Prostate gland (tissue), 2 donors: Measurements from ENCODE around the gene GRK4. TPM values are rescaled to one million over a fixed set of nuclear protein-coding genes. Genes with fewer than 3 reads are reported as not detected.

Experiments
- DNase-seq: peaks from one replicate; pipeline ENCODE4 v3.0.0-alpha.2; 2019; ENCODE audit warnings: low spot score
- H3K27ac ChIP-seq, 2 donors: fragments of 200-600 bp; sonication (generic); 2 replicates each; pipeline ENCODE4 v1.5.1; 2017 to 2019
- H3K27me3 ChIP-seq: fragments of 200-600 bp; sonication (generic); replicated peaks from 2 replicates; pipeline ENCODE4 v1.5.1; 2019; ENCODE audit not compliant: insufficient read depth
- H3K36me3 ChIP-seq, 2 donors: fragments of 200-600 bp; sonication (generic); 1 replicate in 1 of 2; 2 replicates in 1 of 2; pipeline versions ENCODE4 v1.5.1 to v1.8.1; 2017 to 2019
- H3K4me1 ChIP-seq: fragments of 200-600 bp; sonication (generic); replicated peaks from 2 replicates; pipeline ENCODE4 v1.5.1; 2019
- H3K4me3 ChIP-seq, 2 donors: fragments of 200-600 bp; sonication (generic); 2 replicates each; pipeline ENCODE4 v1.5.1; 2017 to 2019
- H3K9me3 ChIP-seq: fragments of 200-600 bp; sonication (generic); 2 replicates; pipeline ENCODE4 v1.5.1; 2017
- POLR2A ChIP-seq: fragments of 450-650 bp; IDR thresholded peaks from one replicate; pipeline ENCODE4 v1.6.1; 2016; ENCODE audit warnings: antibody characterized with exemption, mild to moderate bottlenecking
- POLR2AphosphoS5 ChIP-seq: sonication (generic); formaldehyde crosslinking; IDR thresholded peaks from one replicate; pipeline ENCODE4 v1.6.1; 2017; ENCODE audit warnings: antibody characterized with exemption
- WGBS: methylation state at CpG from one replicate; pipeline ENCODE4 v1.1.5; 2018; 5-methylcytosine and 5-hydroxymethylcytosine counted together
- intact Hi-C: fragments of 100-400 bp; cut with DNase I; formaldehyde crosslinking; loops from one replicate; pipeline ENCODE4 v1.14.2; 2022
- total RNA-seq, 2 donors: library from RNA; depleted of rRNA; stranded (reverse); fragments of >200 nt; gene quantifications; one replicate each; pipeline ENCODE4 v1.1.0, GENCODE V29; 2016
- TF ChIP-seq, protein P1 (sequence below), 4 experiments: fragments of 200-600 bp in 2 of 4; fragments of 450-650 bp in 2 of 4; sonication (generic) in 2 of 4; IDR thresholded peaks; 1 replicate in 3 of 4; 2 replicates in 1 of 4; pipeline ENCODE4 v1.5.1; 2016 to 2019; ENCODE audit warnings: antibody characterized with exemption in 4 of 4, mild to moderate bottlenecking in 2 of 4, moderate library complexity in 2 of 4

The GRK4 gene
- total RNA-seq, 2 donors from 2014 or later: 3.4 to 18.9 TPM

DNA sequence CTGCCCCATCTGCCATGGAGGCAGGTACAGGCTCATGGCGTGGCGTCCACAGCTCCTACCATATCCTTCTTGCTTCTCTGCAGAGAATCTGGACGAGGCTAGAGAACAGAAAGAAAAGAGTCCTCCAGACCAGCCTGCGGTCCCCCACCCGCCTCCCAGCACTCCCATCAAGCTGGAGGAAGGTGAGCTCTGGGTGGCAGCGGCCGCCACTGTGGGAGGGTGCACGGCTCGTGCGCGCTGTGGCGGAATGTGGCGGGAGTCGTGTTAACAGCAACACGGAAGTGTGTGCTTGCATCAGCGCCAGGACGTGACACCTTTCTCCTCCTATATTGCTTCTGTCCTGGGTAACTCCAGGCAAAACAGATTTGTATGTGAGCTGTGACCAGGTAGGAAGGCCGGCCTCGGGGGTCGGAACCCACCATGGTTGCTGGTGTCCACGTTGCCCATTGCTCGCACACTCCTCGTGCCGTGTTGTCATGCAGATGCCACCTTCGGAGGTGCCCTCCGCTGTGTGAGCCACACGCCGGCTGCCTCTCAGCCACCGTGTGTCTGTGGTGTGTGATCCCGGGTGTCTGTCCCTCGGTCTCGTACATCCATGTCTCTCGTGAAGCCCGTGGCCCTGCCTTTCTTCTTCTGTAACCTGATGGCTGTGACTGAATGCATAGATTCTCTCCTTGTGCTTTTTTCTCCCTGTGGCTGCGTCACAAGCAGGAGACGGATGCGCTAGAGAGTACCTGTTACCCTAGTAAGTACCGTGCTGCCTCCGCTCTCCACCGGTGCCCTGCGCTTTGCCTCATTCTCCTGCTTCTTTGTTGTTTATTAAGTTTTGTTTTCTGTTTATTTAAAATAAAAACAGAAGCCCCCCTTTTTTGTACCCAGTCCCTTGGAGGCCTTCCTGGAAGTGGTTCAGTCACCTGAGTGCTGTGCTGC, 37.2 kb upstream of the GRK4 start:
- intact Hi-C loops: no loop called here
- no peak for DNase-seq

DNA sequence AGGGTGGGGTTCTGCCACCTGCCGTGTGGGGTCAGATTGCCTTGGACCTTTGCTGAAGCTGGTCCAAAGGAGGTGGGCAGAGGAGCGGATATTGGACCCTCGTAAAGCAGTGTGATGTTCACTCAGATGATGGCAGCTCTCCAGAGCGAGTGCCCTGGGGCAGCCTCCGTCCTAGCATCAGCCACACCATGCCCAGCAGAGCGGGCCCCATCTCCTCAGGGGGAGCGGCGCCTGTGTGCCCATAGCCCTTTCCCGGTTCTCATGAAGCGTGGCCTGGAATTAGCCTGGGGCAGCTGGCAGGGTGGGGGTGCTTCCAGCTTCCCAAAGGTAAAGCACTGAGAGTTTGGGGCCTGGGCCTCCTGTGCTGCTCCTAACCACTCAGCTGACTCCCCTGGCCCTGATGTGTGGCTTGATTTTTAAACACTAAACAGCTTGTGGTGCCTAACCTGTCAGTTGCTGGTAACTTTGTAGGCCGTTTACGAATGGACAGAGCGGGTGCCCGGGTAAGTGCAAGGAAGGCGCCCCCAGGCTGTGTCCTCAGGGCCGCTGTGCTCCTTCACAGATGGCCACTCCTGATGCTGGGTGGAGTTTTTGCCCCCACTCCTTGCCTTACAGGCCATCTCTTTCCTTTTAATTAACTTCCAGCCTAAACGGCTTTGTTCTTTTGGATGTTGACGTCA, 36.2 kb upstream of the GRK4 start:
- peaks cover 4 to 8% of the 10 kb centered on the region in 2 donors for H3K36me3 ChIP-seq

More for the DNA sequence above, 37.2 kb upstream of the GRK4 start:
- peaks cover 4 to 8% of the 10 kb centered on the region in 2 donors for H3K36me3 ChIP-seq
- WGBS: 93% methylated on average over 41 of the region's 41 CpGs
- no peaks in the 10 kb centered on the region for H3K27me3 ChIP-seq
- no peak for TF ChIP-seq POLR2AphosphoS5
- no peak for TF ChIP-seq POLR2A
- TF ChIP-seq, protein P1, sequence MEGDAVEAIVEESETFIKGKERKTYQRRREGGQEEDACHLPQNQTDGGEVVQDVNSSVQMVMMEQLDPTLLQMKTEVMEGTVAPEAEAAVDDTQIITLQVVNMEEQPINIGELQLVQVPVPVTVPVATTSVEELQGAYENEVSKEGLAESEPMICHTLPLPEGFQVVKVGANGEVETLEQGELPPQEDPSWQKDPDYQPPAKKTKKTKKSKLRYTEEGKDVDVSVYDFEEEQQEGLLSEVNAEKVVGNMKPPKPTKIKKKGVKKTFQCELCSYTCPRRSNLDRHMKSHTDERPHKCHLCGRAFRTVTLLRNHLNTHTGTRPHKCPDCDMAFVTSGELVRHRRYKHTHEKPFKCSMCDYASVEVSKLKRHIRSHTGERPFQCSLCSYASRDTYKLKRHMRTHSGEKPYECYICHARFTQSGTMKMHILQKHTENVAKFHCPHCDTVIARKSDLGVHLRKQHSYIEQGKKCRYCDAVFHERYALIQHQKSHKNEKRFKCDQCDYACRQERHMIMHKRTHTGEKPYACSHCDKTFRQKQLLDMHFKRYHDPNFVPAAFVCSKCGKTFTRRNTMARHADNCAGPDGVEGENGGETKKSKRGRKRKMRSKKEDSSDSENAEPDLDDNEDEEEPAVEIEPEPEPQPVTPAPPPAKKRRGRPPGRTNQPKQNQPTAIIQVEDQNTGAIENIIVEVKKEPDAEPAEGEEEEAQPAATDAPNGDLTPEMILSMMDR (IDR thresholded peaks at IDR 0.05): no peak
- H3K4me3 ChIP-seq: no peak overlapping the region
- H3K27ac ChIP-seq: no peak overlapping the region
- peaks cover 13% of the 10 kb centered on the region for H3K4me1 ChIP-seq
- no peaks in the 10 kb centered on the region for H3K9me3 ChIP-seq

DNA sequence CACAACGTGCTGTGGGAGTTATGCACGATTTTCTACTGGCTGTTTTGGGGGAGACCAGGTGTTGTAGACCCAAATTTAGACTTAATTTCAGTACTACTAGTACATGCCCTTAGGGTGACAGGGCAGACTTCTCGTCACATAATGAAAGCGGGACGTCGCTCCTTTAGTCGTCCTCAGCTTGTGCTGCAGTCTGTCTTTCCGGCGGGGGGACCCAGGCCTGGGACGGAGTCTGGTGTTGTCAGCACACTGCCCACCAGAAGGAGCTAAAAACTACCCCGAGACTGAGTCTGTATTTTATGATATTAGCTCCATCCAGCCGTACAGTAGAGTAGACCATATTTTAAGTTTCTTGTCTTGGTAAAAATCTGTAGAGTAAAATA, 35.7 kb upstream of the GRK4 start:
- DNase-seq: no peak
- intact Hi-C loops: no loop called here
- no peak overlapping the region for H3K27ac ChIP-seq

More for the DNA sequence above, 36.2 kb upstream of the GRK4 start:
- TF ChIP-seq, protein P1 (IDR thresholded peaks at IDR 0.05): no peak
- TF ChIP-seq POLR2A (no peak), POLR2AphosphoS5 (no peak)
- WGBS: 93% methylated on average over 18 of the region's 18 CpGs
- Histone ChIP-seq H3K9me3 (no peaks in the 10 kb centered on the region), H3K27ac (no peak overlapping the region), H3K27me3 (no peaks in the 10 kb centered on the region), H3K4me1 (peaks cover 15% of the 10 kb centered on the region), H3K4me3 (no peak overlapping the region)
- DNase-seq: no peak
- intact Hi-C loops: no loop called here

DNA sequence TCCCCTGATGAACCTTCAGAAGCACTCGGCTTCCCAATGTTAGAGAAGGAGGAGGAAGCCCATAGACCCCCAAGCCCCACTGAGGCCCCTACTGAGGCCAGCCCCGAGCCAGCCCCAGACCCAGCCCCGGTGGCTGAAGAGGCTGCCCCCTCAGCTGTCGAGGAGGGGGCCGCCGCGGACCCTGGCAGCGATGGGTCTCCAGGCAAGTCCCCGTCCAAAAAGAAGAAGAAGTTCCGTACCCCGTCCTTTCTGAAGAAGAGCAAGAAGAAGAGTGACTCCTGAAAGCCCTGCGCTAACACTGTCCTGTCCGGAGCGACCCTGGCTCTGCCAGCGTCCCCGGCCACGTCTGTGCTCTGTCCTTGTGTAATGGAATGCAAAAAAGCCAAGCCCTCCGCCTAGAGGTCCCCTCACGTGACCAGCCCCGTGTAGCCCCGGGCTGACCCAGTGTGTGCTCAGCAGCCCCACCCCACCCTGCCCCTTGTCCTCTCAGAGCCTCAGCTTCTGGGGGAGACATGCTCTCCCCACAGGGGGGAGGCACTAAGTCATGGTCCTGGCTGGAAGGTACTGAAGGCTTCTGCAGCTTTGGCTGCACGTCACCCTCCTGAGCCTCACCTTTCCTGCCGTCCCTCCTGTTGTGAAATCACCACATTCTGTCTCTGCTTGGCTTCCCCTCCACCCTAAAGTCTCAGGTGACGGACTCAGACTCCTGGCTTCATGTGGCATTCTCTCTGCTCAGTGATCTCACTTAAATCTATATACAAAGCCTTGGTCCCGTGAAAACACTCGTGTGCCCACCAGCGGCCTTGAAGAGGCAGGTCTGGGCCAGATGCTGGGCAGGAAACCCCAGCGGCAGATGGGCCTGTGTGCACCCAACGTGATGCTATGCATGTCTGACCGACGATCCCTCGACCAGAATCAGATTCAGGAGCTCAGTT, 34.9 kb upstream of the GRK4 start:
- no peak for DNase-seq
- no peak overlapping the region for H3K27ac ChIP-seq
- no peaks in the 10 kb centered on the region for H3K9me3 ChIP-seq
- H3K27me3 ChIP-seq: no peaks in the 10 kb centered on the region
- H3K4me1 ChIP-seq: peaks cover 15% of the 10 kb centered on the region
- TF ChIP-seq, protein P1 (IDR thresholded peaks at IDR 0.05): no peak
- TF ChIP-seq POLR2AphosphoS5 (no peak), POLR2A (no peak)
- H3K4me3 ChIP-seq: no peak overlapping the region
- intact Hi-C loops: no loop called here
- H3K36me3 ChIP-seq: peaks cover 4 to 8% of the 10 kb centered on the region in 2 donors
- 87% methylated on average over 32 of the region's 32 CpGs for WGBS

More for the DNA sequence above, 35.7 kb upstream of the GRK4 start:
- Histone ChIP-seq H3K4me3 (no peak overlapping the region), H3K4me1 (peaks cover 15% of the 10 kb centered on the region), H3K36me3 (peaks cover 4 to 8% of the 10 kb centered on the region in 2 donors), H3K27me3 (no peaks in the 10 kb centered on the region), H3K9me3 (no peaks in the 10 kb centered on the region)
- TF ChIP-seq POLR2AphosphoS5: no peak
- TF ChIP-seq POLR2A: no peak
- WGBS: 92% methylated on average over 12 of the region's 12 CpGs
